GM23338 (cell line): Measurements from ENCODE around the gene DAB1. TPM values are rescaled to one million over a fixed set of nuclear protein-coding genes. Genes with fewer than 3 reads are reported as not detected.

ENCODE experiments used
- ATAC-seq: fragments of 200-7000 bp; cut with Tn5 transposase; 3 replicates; pipeline ENCODE4 v1.9.1; 2020
- DNase-seq: peaks from one replicate; pipeline ENCODE4 v3.0.0-alpha.2; 2015; ENCODE audit warnings: low spot score
- H2AFZ ChIP-seq: fragments of 200-600 bp; sonication (generic); 2 replicates; pipeline ENCODE4 v1.8.0; 2016; ENCODE audit warnings: antibody characterized with exemption, mild to moderate bottlenecking, moderate library complexity
- H3F3A ChIP-seq: fragments of 200-600 bp; sonication (generic); replicated peaks from 2 replicates; pipeline ENCODE4 v1.8.0; 2017; ENCODE audit warnings: antibody characterized with exemption, mixed run types, low read depth
- H3K27ac ChIP-seq: fragments of 200-600 bp; sonication (generic); 2 replicates; pipeline ENCODE4 v1.6.1; 2016; ENCODE audit warnings: low read depth
- H3K27me3 ChIP-seq: fragments of 200-600 bp; sonication (generic); 2 replicates; pipeline ENCODE4 v1.8.0; 2016; ENCODE audit warnings: mild to moderate bottlenecking, mixed run types, moderate library complexity; ENCODE audit not compliant: insufficient read depth
- H3K36me3 ChIP-seq: fragments of 200-600 bp; sonication (generic); 2 replicates; pipeline ENCODE4 v1.8.0; 2016; ENCODE audit warnings: mild to moderate bottlenecking; ENCODE audit not compliant: insufficient read depth
- H3K4me1 ChIP-seq: fragments of 200-600 bp; sonication (generic); 2 replicates; pipeline ENCODE4 v1.8.0; 2016; ENCODE audit warnings: mild to moderate bottlenecking, moderate library complexity; ENCODE audit not compliant: insufficient read depth
- H3K4me2 ChIP-seq: fragments of 200-600 bp; sonication (generic); 2 replicates; pipeline ENCODE4 v1.7.1; 2017; ENCODE audit warnings: mixed run types
- H3K4me3 ChIP-seq: fragments of 200-600 bp; sonication (generic); 2 replicates; pipeline ENCODE4 v1.6.1; 2016; ENCODE audit warnings: mixed run types
- H3K79me2 ChIP-seq: fragments of 200-600 bp; sonication (generic); replicated peaks from 2 replicates; pipeline ENCODE4 v1.8.0; 2017; ENCODE audit warnings: mild to moderate bottlenecking; ENCODE audit not compliant: insufficient read depth
- H3K9me2 ChIP-seq: fragments of 200-600 bp; sonication (generic); 2 replicates; pipeline ENCODE4 v1.8.0; 2017; ENCODE audit not compliant: insufficient read depth
- H4K20me1 ChIP-seq: fragments of 200-600 bp; sonication (generic); replicated peaks from 2 replicates; pipeline ENCODE4 v1.8.0; 2017; ENCODE audit warnings: mild to moderate bottlenecking; ENCODE audit not compliant: insufficient read depth
- H3K27ac Mint-ChIP-seq: 2 replicates; pipeline ENCODE4 v1.8.0; 2020; ENCODE audit warnings: inconsistent platforms, mild to moderate bottlenecking, moderate library complexity, mixed read lengths
- H3K27me3 Mint-ChIP-seq: 3 replicates; pipeline ENCODE4 v1.8.0; 2022; ENCODE audit warnings: low read depth, mild to moderate bottlenecking, moderate library complexity, mixed read lengths, inconsistent platforms; ENCODE audit not compliant: insufficient read depth, poor library complexity
- H3K36me3 Mint-ChIP-seq: 3 replicates; pipeline ENCODE4 v1.8.0; 2021; ENCODE audit warnings: low read depth, mild to moderate bottlenecking, inconsistent platforms, moderate library complexity, mixed read lengths
- H3K4me1 Mint-ChIP-seq: 3 replicates; pipeline ENCODE4 v1.8.0; 2020; ENCODE audit warnings: mild to moderate bottlenecking, inconsistent platforms, mixed read lengths
- H3K4me3 Mint-ChIP-seq: 3 replicates; pipeline ENCODE4 v1.8.0; 2021; ENCODE audit warnings: moderate library complexity, mild to moderate bottlenecking, inconsistent platforms, mixed read lengths
- H3K9me3 Mint-ChIP-seq: 3 replicates; pipeline ENCODE4 v1.8.0; 2020; ENCODE audit warnings: moderate library complexity, mild to moderate bottlenecking, inconsistent platforms, mixed read lengths
- NANOG ChIP-seq: IDR thresholded peaks from 2 replicates; pipeline ENCODE4 v1.6.1; 2016; ENCODE audit warnings: antibody characterized with exemption, borderline replicate concordance
- STAT1 ChIP-seq: IDR thresholded peaks from one replicate; pipeline ENCODE4 v1.6.1; 2016; ENCODE audit warnings: antibody characterized with exemption; ENCODE audit not compliant: unreplicated experiment
- ZNF114 ChIP-seq: fragments of 250-450 bp; sonication (Bioruptor Pico); IDR thresholded peaks from 2 replicates; pipeline ENCODE4 v1.5.0; 2020; ENCODE audit warnings: mild to moderate bottlenecking, moderate library complexity
- ZNF331 ChIP-seq: fragments of 250-450 bp; sonication (Bioruptor Pico); IDR thresholded peaks from 2 replicates; pipeline ENCODE4 v1.5.0; 2020; ENCODE audit warnings: low read depth, mild to moderate bottlenecking, moderate library complexity
- ZNF462 ChIP-seq: fragments of 250-450 bp; sonication (Bioruptor Pico); IDR thresholded peaks from 2 replicates; pipeline ENCODE4 v1.5.0; 2020; ENCODE audit warnings: mild to moderate bottlenecking, moderate library complexity
- polyA plus RNA-seq: library from polyadenylated mRNA; unstranded; fragments of >200 nt; fragmentation: Nextera tagmentation; extraction: Ambion mirVana; gene quantifications from 2 replicates; pipeline ENCODE4 v1.2.1, GENCODE V29; 2016
- total RNA-seq: library from RNA; depleted of rRNA; stranded (reverse); fragments of >200 nt; shearing (Covaris generic); gene quantifications from 2 replicates; pipeline ENCODE4 v1.2.3, GENCODE V29; 2014
- TF ChIP-seq, protein P1 (sequence below): IDR thresholded peaks from 2 replicates; pipeline ENCODE4 v1.6.1; 2016; ENCODE audit warnings: antibody characterized with exemption

The DAB1 gene
- total and polyA plus RNA-seq, 2 experiments from 2014 or later = 12.8 to 14.5 TPM

DNA sequence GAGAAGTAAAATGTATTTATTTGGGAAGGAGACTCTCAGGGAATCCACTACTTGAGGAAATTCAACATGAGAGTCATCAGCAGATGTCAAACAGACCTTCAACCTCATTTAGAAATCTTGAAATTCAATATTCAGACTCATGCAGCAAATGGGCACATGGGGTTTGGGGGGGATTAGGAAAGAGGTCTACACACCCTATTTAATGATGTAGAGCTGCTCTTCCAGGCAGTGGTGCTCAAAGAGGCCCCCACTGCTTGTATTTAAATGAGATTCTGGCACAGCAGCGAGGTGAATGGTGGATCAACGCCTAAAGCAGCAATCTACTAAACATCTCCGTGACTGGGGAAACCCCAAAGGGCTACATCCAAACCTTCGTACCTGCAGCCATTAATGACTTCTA is 244.9 kb downstream of the DAB1 start:
- Mint-ChIP-seq H3K36me3 (peaks cover 9% of the 10 kb centered on the region; the same call in 2 of the 3 replicates), H3K27me3 (peaks cover 2% of the 10 kb centered on the region), H3K4me1 (peaks cover 32% of the 10 kb centered on the region), H3K27ac (no peak overlapping the region), H3K4me3 (no peak overlapping the region), H3K9me3 (peaks cover 10% of the 10 kb centered on the region; the same call in 2 of the 3 replicates)
- Histone ChIP-seq H3K36me3 (no peaks in the 10 kb centered on the region), H3K79me2 (no peaks in the 10 kb centered on the region), H3F3A (no peaks in the 10 kb centered on the region), H3K27me3 (no peaks in the 10 kb centered on the region), H3K4me2 (no peak overlapping the region), H3K4me3 (no peak overlapping the region), H3K27ac (no peak overlapping the region), H3K4me1 (peaks cover 8% of the 10 kb centered on the region), H3K9me2 (no peaks in the 10 kb centered on the region), H2AFZ (no peak overlapping the region), H4K20me1 (no peaks in the 10 kb centered on the region)
- ATAC-seq (no peak), DNase-seq (no peak)
- TF ChIP-seq, protein P1, sequence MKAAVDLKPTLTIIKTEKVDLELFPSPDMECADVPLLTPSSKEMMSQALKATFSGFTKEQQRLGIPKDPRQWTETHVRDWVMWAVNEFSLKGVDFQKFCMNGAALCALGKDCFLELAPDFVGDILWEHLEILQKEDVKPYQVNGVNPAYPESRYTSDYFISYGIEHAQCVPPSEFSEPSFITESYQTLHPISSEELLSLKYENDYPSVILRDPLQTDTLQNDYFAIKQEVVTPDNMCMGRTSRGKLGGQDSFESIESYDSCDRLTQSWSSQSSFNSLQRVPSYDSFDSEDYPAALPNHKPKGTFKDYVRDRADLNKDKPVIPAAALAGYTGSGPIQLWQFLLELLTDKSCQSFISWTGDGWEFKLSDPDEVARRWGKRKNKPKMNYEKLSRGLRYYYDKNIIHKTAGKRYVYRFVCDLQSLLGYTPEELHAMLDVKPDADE = no peak
- TF ChIP-seq NANOG = no peak
- TF ChIP-seq STAT1 = no peak
- TF ChIP-seq ZNF462 (CRISPR knock-in tag) = no peak
- no peak for TF ChIP-seq ZNF331 (CRISPR knock-in tag)
- no peak for TF ChIP-seq ZNF114 (CRISPR knock-in tag)
